NCI-H187 (cell line): ENCODE results near the gene OR4K2.
"Not testable (repeated sequence)": the region's sequence is repeated elsewhere in the genome, so short reads cannot be mapped to it uniquely, and the experiment has no call there.

Source experiments
- DNase-seq, 2 experiments: peaks; one replicate each; lab custom pipeline; 2025; lab: John Stamatoyannopoulos, UW

Gene OR4K2

GRCh38 chr14:19874842-19875241, at the start of gene OR4K2:
Gene OR4K2, plus strand, starts transcription at chr14:19875142. Its CDS starts 1,126 bp downstream, at chr14:19876268.
- DNase-seq, result no peak

- DNase-seq, result not testable (repeated sequence)
These were observed 47.2 kb upstream of the OR4K2 start for GRCh38 chr14:19827626-19828244.

GRCh38 chr14:19828314-19828713, 46.6 kb upstream of the OR4K2 start:
- DNase-seq, result no peak

GRCh38 chr14:19834203-19834848, 40.6 kb upstream of the OR4K2 start:
- not testable (repeated sequence) for DNase-seq

- no peak for DNase-seq
These were observed 36.5 kb upstream of the OR4K2 start for GRCh38 chr14:19838433-19838832.

GRCh38 chr14:19851365-19851764, 23.6 kb upstream of the OR4K2 start:
- no peak for DNase-seq

- DNase-seq, result not testable (repeated sequence)
These were observed 8.8 kb upstream of the OR4K2 start for GRCh38 chr14:19866061-19866669.

- no peak for DNase-seq
These were observed 1.8 kb upstream of the OR4K2 start for GRCh38 chr14:19873178-19873577.

- no peak for DNase-seq
These were observed 3.2 kb downstream of the OR4K2 start for GRCh38 chr14:19878029-19878642.

- DNase-seq, result no peak
These were observed 20.3 kb downstream of the OR4K2 start for GRCh38 chr14:19895282-19895681.

GRCh38 chr14:19900999-19901398, 26.1 kb downstream of the OR4K2 start:
- no peak for DNase-seq

GRCh38 chr14:19902409-19902808, 27.5 kb downstream of the OR4K2 start:
- no peak for DNase-seq

- DNase-seq, result no peak
These were observed 31.7 kb downstream of the OR4K2 start for GRCh38 chr14:19906665-19907064.

- no peak for DNase-seq
These were observed 36.2 kb downstream of the OR4K2 start for GRCh38 chr14:19911114-19911513.

- DNase-seq, result no peak
These were observed 42.3 kb downstream of the OR4K2 start for GRCh38 chr14:19917243-19917642.

- DNase-seq, result no peak
These were observed 43.1 kb downstream of the OR4K2 start for GRCh38 chr14:19917955-19918518.

GRCh38 chr14:19918553-19919264, 43.8 kb downstream of the OR4K2 start:
- DNase-seq, result no peak

GRCh38 chr14:19920021-19920657, 45.2 kb downstream of the OR4K2 start, which contains the start of gene OR4K5:
Gene OR4K5, plus strand, starts transcription at chr14:19920607. Its CDS starts 0 bp downstream, at chr14:19920607.
- DNase-seq, result no peak

- no peak for DNase-seq
These were observed 55.7 kb downstream of the OR4K2 start, which contains the start of gene OR4K1 for GRCh38 chr14:19930617-19931016. Gene OR4K1, plus strand, starts transcription at chr14:19930917. Its CDS starts 4,750 bp downstream, at chr14:19935667.
